Trophoblast cell (in vitro differentiated cells and primary cell): ENCODE measurements around the gene HSBP1. TPM values are rescaled to one million over a fixed set of nuclear protein-coding genes. Genes with fewer than 3 reads are reported as not detected.
A peak's percentile ranks its signal among the peaks of the same experiment; 100 is the strongest.

Source experiments
- DNase-seq, 2 donors: peaks; one replicate each; pipeline ENCODE4 v3.0.0-alpha.2; 2016
- H2AFZ ChIP-seq: 2 replicates; pipeline ENCODE4 v1.6.1; 2013; ENCODE audit warnings: low read length, moderate library complexity, mild to moderate bottlenecking; ENCODE audit not compliant: insufficient read depth, poor library complexity
- H2AK5ac ChIP-seq: 2 replicates; pipeline ENCODE4 v1.6.1; 2013; ENCODE audit warnings: mild to moderate bottlenecking, low read length
- H2BK120ac ChIP-seq: 2 replicates; pipeline ENCODE4 v1.6.1; 2013; ENCODE audit warnings: low read length, mild to moderate bottlenecking, moderate library complexity; ENCODE audit not compliant: insufficient read depth, poor library complexity
- H2BK12ac ChIP-seq: 2 replicates; pipeline ENCODE4 v1.6.1; 2013; ENCODE audit warnings: mild to moderate bottlenecking, low read length, moderate library complexity
- H2BK5ac ChIP-seq: 2 replicates; pipeline ENCODE4 v1.6.1; 2013; ENCODE audit warnings: low read length, low read depth, moderate library complexity, mild to moderate bottlenecking; ENCODE audit not compliant: poor library complexity
- H3K14ac ChIP-seq: 2 replicates; pipeline ENCODE4 v1.6.1; 2013; ENCODE audit warnings: mild to moderate bottlenecking, low read length
- H3K18ac ChIP-seq: 2 replicates; pipeline ENCODE4 v1.6.1; 2013; ENCODE audit warnings: mild to moderate bottlenecking, low read length
- H3K23ac ChIP-seq: 2 replicates; pipeline ENCODE4 v1.6.1; 2013; ENCODE audit warnings: low read length
- H3K27ac ChIP-seq: 2 replicates; pipeline ENCODE4 v1.5.1; 2013; ENCODE audit warnings: low read depth, mild to moderate bottlenecking, inconsistent platforms, low read length, moderate library complexity
- H3K27me3 ChIP-seq: 2 replicates; pipeline ENCODE4 v1.6.1; 2013; ENCODE audit warnings: inconsistent platforms, mild to moderate bottlenecking, low read length, moderate library complexity; ENCODE audit not compliant: insufficient read depth
- H3K36me3 ChIP-seq, 2 experiments: 1 replicate in 1 of 2; 2 replicates in 1 of 2; pipeline ENCODE4 v1.6.1; 2013; ENCODE audit warnings: low read length in 2 of 2, mild to moderate bottlenecking in 2 of 2, moderate library complexity in 1 of 2; ENCODE audit not compliant: insufficient read depth in 2 of 2, control insufficient read depth in 1 of 2
- H3K4ac ChIP-seq: 2 replicates; pipeline ENCODE4 v1.6.1; 2013; ENCODE audit warnings: low read depth, mild to moderate bottlenecking, low read length, moderate library complexity
- H3K4me1 ChIP-seq, 2 experiments: 1 replicate in 1 of 2; 2 replicates in 1 of 2; pipeline ENCODE4 v1.6.1; 2013; ENCODE audit warnings: low read length in 2 of 2, mild to moderate bottlenecking in 2 of 2, moderate library complexity in 1 of 2; ENCODE audit not compliant: insufficient read depth in 2 of 2, control insufficient read depth in 1 of 2
- H3K4me2 ChIP-seq: 2 replicates; pipeline ENCODE4 v1.6.1; 2013; ENCODE audit warnings: inconsistent platforms, mild to moderate bottlenecking, low read length, moderate library complexity
- H3K4me3 ChIP-seq: 2 replicates; pipeline ENCODE4 v1.5.1; 2013; ENCODE audit warnings: mild to moderate bottlenecking, low read depth, low read length, inconsistent platforms
- H3K79me1 ChIP-seq: one replicate; pipeline ENCODE4 v1.6.1; 2013; ENCODE audit warnings: low read length
- H3K79me2 ChIP-seq: 2 replicates; pipeline ENCODE4 v1.6.1; 2013; ENCODE audit warnings: low read length, mild to moderate bottlenecking; ENCODE audit not compliant: control insufficient read depth, insufficient read depth, poor library complexity
- H3K9ac ChIP-seq: 2 replicates; pipeline ENCODE4 v1.6.1; 2013; ENCODE audit warnings: mild to moderate bottlenecking, low read length
- H3K9me3 ChIP-seq: 2 replicates; pipeline ENCODE4 v1.6.1; 2013; ENCODE audit warnings: low read depth, mild to moderate bottlenecking, control low read depth, inconsistent platforms, low read length; ENCODE audit not compliant: insufficient read depth
- H4K12ac ChIP-seq: 2 replicates; pipeline ENCODE4 v1.6.1; 2013; ENCODE audit warnings: low read depth, mild to moderate bottlenecking, low read length, moderate library complexity
- H4K8ac ChIP-seq: 2 replicates; pipeline ENCODE4 v1.6.1; 2013; ENCODE audit warnings: low read depth, mild to moderate bottlenecking, low read length, moderate library complexity
- H4K91ac ChIP-seq: one replicate; pipeline ENCODE4 v1.6.1; 2013; ENCODE audit warnings: low read depth, mild to moderate bottlenecking, low read length, moderate library complexity
- WGBS: extraction: QIAGEN DNeasy Blood & Tissue Kit; methylation state at CpG from one replicate; pipeline ENCODE4 v1.1.7; 2013; ENCODE audit warnings: missing lambda C conversion rate; ENCODE audit not compliant: insufficient read length, insufficient coverage; ENCODE audit errors: extremely low coverage; 5-methylcytosine and 5-hydroxymethylcytosine counted together
- polyA plus RNA-seq: library from polyadenylated mRNA; stranded (reverse); fragments of 200-250 nt; gene quantifications from 2 replicates; pipeline ENCODE4 v1.2.3, GENCODE V29; 2013

HSBP1 gene
- polyA plus RNA-seq = 168 and 176 TPM in 2 replicates

GRCh38 chr16:83807710-83808572 lies at the start of gene HSBP1:
Gene HSBP1 (plus strand): TSS chr16:83807978. CDS start chr16:83808077, 99 bp downstream.
- H2BK12ac ChIP-seq = no peak within 1 kb of the TSS
- H3K79me2 ChIP-seq = peaks cover 13% of the 10 kb centered on the region
- peak within 1 kb of the TSS; percentile 56 for H2BK5ac ChIP-seq
- peak within 1 kb of the TSS; percentile 86 for H3K18ac ChIP-seq
- H2AK5ac ChIP-seq = no peak within 1 kb of the TSS
- peaks cover 1 to 4% of the 10 kb centered on the region in 2 experiments for H3K36me3 ChIP-seq
- peak within 1 kb of the TSS; percentile 94 for H4K8ac ChIP-seq
- H3K9ac ChIP-seq = peak within 1 kb of the TSS; percentile 92
- no peak within 1 kb of the TSS for H3K27ac ChIP-seq
- peak; percentile 95 to 96 for DNase-seq
- peak within 1 kb of the TSS; percentile 74 for H2BK120ac ChIP-seq
- H2AFZ ChIP-seq = peak within 1 kb of the TSS; percentile 92
- peak within 1 kb of the TSS; percentile 92 for H3K4me3 ChIP-seq
- WGBS = no CpG with 5 or more reads among the region's 76 CpGs
- H3K14ac ChIP-seq = peak within 1 kb of the TSS; percentile 91
- peak within 1 kb of the TSS; percentile 95 for H4K12ac ChIP-seq
- peak within 1 kb of the TSS; percentile 68 for H3K4ac ChIP-seq
- peaks cover 5% of the 10 kb centered on the region for H3K79me1 ChIP-seq
- no peak within 1 kb of the TSS for H3K23ac ChIP-seq
- no peaks in the 10 kb centered on the region for H3K27me3 ChIP-seq
- H3K9me3 ChIP-seq = no peaks in the 10 kb centered on the region
- H3K4me2 ChIP-seq = peak within 1 kb of the TSS; percentile 91
- H4K91ac ChIP-seq = peak within 1 kb of the TSS; percentile 79
- peaks cover 5 to 9% of the 10 kb centered on the region in 2 experiments for H3K4me1 ChIP-seq

GRCh38 chr16:83762141-83762991 lies 45.4 kb upstream of the HSBP1 start:
- Histone ChIP-seq H3K27me3 (no peaks in the 10 kb centered on the region), H2BK5ac (no peak overlapping the region)
- WGBS = no CpG with 5 or more reads among the region's 11 CpGs

DNA sequence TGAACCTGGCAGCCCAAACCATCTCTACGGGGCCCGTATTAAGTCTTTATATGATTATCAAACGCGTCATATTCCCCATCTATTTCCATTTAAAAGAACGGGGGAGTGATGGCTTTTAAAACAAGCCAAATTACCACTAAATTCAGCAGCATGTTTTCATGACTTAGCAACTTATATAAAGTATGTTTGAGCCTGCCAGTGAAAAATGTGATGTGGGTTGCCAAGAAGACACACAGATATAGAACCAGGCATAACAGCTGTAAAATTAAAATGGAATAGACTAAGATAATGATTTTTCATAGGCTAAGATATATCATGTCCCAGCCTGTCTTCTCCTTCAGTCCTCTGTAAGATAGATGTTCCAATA lies 44.8 kb upstream of the HSBP1 start:
- H2AFZ ChIP-seq = no peak overlapping the region
- DNase-seq = no peak
- H3K23ac ChIP-seq = no peak overlapping the region
- no peak overlapping the region for H3K18ac ChIP-seq
- no peak overlapping the region for H3K4me3 ChIP-seq
- H3K9ac ChIP-seq = no peak overlapping the region
- no peaks in the 10 kb centered on the region for H3K36me3 ChIP-seq
- WGBS = no CpG with 5 or more reads among the region's 5 CpGs
- H3K27ac ChIP-seq = no peak overlapping the region
- H2BK5ac ChIP-seq = no peak overlapping the region
- no peaks in the 10 kb centered on the region for H3K27me3 ChIP-seq
- H3K4me2 ChIP-seq = no peak overlapping the region
- no peaks in the 10 kb centered on the region for H3K4me1 ChIP-seq
- H3K79me2 ChIP-seq = no peaks in the 10 kb centered on the region
- no peak overlapping the region for H3K4ac ChIP-seq
- no peak overlapping the region for H3K14ac ChIP-seq
- no peaks in the 10 kb centered on the region for H3K79me1 ChIP-seq
- no peak overlapping the region for H2AK5ac ChIP-seq
- no peak overlapping the region for H4K91ac ChIP-seq
- no peaks in the 10 kb centered on the region for H3K9me3 ChIP-seq
- H2BK12ac ChIP-seq = no peak overlapping the region
- no peak overlapping the region for H4K8ac ChIP-seq
- no peak overlapping the region for H2BK120ac ChIP-seq
- H4K12ac ChIP-seq = no peak overlapping the region

More at GRCh38 chr16:83762141-83762991, 45.4 kb upstream of the HSBP1 start:
- Histone ChIP-seq H3K36me3 (no peaks in the 10 kb centered on the region), H4K12ac (no peak overlapping the region), H3K27ac (no peak overlapping the region), H3K23ac (no peak overlapping the region), H3K79me1 (no peaks in the 10 kb centered on the region), H3K4me1 (no peaks in the 10 kb centered on the region), H3K18ac (no peak overlapping the region), H3K4ac (no peak overlapping the region), H4K8ac (no peak overlapping the region), H2AFZ (no peak overlapping the region), H3K4me2 (no peak overlapping the region), H3K9me3 (no peaks in the 10 kb centered on the region), H3K9ac (no peak overlapping the region), H2BK12ac (no peak overlapping the region), H3K14ac (no peak overlapping the region), H4K91ac (no peak overlapping the region), H2BK120ac (no peak overlapping the region), H3K4me3 (no peak overlapping the region), H2AK5ac (no peak overlapping the region), H3K79me2 (no peaks in the 10 kb centered on the region)
- DNase-seq = no peak

DNA sequence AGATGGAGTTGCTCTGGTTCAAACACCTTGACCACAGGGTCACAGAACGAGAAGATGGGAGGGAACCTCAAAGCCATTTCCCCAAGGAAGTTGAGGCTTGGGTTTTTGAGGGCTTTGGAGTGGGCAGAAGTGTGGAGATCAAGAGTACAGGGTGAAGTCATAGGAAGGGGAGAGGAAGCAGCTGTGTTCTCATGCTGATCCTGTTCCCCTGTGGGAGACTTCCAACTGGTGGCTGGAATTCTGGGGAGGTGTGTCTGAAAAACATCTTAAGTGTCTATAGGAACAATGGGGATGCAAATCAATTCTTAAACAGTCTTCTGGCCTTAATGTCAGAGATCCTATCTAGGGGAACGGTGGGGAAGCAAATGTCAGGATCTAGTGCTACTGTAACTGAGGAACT lies 38.8 kb upstream of the HSBP1 start:
- H3K27me3 ChIP-seq = no peaks in the 10 kb centered on the region
- H2AFZ ChIP-seq = no peak overlapping the region
- no peak overlapping the region for H3K18ac ChIP-seq
- H3K79me2 ChIP-seq = no peaks in the 10 kb centered on the region
- no peaks in the 10 kb centered on the region for H3K9me3 ChIP-seq
- WGBS = no CpG with 5 or more reads among the region's 2 CpGs
- no peak overlapping the region for H3K14ac ChIP-seq
- H2AK5ac ChIP-seq = no peak overlapping the region
- H2BK5ac ChIP-seq = no peak overlapping the region
- no peaks in the 10 kb centered on the region for H3K36me3 ChIP-seq
- DNase-seq = no peak
- no peaks in the 10 kb centered on the region for H3K79me1 ChIP-seq
- H4K8ac ChIP-seq = no peak overlapping the region
- H3K4me2 ChIP-seq = no peak overlapping the region
- no peak overlapping the region for H3K23ac ChIP-seq
- H4K12ac ChIP-seq = no peak overlapping the region
- no peak overlapping the region for H3K9ac ChIP-seq
- no peak overlapping the region for H2BK120ac ChIP-seq
- no peaks in the 10 kb centered on the region for H3K4me1 ChIP-seq
- H4K91ac ChIP-seq = no peak overlapping the region
- H3K4me3 ChIP-seq = no peak overlapping the region
- no peak overlapping the region for H3K4ac ChIP-seq
- H2BK12ac ChIP-seq = no peak overlapping the region
- H3K27ac ChIP-seq = no peak overlapping the region
